Endometrial microvascular endothelial cells (primary cell): ENCODE measurements around the gene DLG2. TPM values are rescaled to one million over a fixed set of nuclear protein-coding genes. Genes with fewer than 3 reads are reported as not detected.

Experiments
- in situ Hi-C: cut with HindIII; loops from 2 replicates; pipeline ENCODE4 v1.10.0; 2017; ENCODE audit warnings: low sequenced_read_pairs, low pct_unique_long_range_greater_than_20kb; ENCODE audit errors: inconsistent ontology term
- total RNA-seq: library from RNA; depleted of rRNA; stranded (reverse); fragments of >200 nt; gene quantifications from one replicate; pipeline ENCODE4 v1.2.3, GENCODE V29; 2015; ENCODE audit errors: inconsistent ontology term

The DLG2 gene
- total RNA-seq, 1 donor from 2014 or later = not detected

DNA sequence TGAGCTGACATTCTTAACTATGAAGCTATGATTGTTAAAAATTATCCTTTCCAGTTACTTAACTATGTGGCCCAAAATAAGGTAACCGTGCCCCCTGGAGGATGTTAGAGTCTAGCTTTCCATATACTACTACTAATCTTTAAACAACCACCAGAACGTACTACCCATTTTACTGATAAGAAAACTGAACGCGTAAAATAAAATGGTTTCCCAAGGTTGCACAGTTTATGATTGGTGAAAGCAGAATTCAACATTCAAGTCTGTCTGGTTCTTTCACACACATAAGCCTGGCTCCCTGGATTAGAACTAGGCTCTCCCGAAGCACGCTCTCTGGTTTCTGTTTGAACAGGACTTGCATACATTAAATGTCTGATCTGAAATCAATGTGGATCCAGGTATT is 1903.1 kb downstream of the DLG2 start:
- in situ Hi-C loops = no loop called here

- in situ Hi-C loops = no loop called here
Measured at GRCh38 chr11:83722392-83723119, 1904.6 kb downstream of the DLG2 start.

DNA sequence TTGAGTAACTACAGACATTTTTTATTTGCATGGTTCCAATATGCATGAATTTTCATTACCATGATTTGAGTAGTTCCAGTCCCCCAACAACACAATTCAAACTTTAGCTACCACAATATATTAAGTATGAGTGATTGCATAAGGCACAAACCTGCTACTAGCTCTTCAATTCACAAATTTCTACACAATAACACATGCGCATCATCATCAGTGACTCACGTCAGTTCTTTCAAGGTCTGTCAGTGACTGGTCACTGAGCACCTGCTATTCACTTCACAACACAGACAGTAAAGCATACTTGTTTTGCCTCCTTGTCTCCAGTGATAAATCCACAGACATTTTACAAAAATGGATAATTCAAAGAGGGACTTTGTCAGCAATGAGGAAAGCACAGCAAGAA is 1905.9 kb downstream of the DLG2 start:
- in situ Hi-C loops = no loop called here

DNA sequence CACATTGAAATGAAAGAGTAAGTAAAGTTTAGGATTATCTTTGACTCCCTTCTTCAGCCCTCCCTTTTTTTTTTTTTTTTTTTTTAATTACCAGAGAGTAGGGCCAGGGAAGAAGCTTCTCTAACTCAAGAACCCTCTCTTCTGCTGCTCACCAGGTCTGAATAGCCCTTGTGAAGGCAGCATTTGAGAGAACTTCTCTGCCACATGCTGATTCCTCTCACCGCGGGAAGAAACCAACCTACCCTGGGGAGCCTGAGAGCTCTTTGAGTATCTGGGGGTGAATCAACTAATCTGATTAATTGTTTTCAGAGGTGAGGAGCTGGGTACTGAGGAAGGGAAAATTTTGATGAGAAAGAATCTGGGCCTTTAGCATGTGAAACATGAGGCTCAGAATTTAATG is 1906.5 kb downstream of the DLG2 start:
- in situ Hi-C loops = no loop called here

DNA sequence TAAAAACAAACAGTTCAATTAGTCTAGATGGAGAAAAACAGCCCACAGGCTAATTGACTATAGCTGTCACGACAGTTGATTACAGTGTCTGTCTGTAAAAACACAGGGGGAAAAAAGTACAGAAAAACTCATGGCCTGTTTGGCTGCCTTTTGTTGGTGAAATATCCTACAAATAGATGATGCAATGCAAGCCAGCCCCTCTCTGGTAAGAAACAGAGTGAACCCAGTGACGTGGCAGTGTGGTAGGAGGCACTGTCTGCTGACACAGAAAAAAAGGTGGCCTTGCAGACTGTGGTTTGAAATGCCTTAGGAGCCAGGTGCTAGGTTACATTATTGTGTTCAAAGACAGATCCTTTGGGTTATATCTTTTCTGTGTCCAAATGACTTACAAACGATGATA is 1909.6 kb downstream of the DLG2 start:
- in situ Hi-C loops = no loop called here

DNA sequence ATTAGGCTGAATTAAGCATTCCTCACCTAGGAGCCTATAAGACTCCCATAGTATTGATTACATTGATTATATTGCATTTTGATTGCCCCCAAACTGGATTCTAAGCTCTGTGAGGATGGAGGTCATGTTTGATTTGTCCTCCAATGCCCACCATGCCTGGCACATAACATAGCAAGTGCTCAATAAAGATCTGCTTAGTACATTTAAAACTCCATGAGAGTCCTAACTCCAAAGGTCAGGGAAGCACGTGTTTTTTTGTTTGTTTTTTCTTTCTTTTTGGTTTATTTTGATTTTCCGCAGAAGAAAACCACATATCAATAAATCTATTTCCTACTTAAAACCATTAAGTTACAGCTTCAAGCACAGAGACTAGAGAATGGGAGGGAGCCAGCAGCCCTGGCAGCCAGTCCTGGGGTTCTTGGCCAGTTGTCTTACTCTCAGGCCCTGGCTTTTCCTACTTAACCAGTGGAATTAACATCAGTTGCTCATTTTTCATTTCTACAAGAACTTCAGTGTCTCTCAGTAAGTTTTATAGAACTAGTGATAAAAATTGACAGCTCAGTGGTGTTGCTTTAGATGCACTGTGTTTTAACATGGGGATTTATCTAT is 1911.1 kb downstream of the DLG2 start:
- in situ Hi-C loops = no loop called here

GRCh38 chr11:83713708-83714107 is 1913.4 kb downstream of the DLG2 start:
- in situ Hi-C loops = no loop called here

GRCh38 chr11:83711106-83711527 is 1916.0 kb downstream of the DLG2 start:
- in situ Hi-C loops = no loop called here

GRCh38 chr11:83709434-83709833 is 1917.7 kb downstream of the DLG2 start:
- in situ Hi-C loops = no loop called here

DNA sequence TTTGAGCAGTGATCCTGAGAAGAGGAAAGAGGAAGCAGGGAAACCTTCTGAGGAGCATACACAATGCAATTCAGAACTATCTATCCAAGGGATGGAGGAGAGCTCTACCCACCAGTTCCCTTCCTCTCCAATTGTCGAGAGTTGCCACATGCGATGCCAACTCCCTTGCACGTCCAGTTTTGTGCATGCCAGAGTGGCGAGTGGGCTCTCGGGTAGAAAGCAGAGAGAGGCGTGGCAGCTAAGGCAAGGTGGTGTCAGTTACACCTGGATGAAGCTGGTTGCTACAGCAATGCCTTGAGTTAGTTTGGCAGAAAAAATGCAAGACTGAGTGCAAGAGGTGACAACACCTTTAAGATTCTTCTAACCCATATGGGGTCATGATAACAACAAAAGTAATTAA is 1920.6 kb downstream of the DLG2 start:
- in situ Hi-C loops = no loop called here

DNA sequence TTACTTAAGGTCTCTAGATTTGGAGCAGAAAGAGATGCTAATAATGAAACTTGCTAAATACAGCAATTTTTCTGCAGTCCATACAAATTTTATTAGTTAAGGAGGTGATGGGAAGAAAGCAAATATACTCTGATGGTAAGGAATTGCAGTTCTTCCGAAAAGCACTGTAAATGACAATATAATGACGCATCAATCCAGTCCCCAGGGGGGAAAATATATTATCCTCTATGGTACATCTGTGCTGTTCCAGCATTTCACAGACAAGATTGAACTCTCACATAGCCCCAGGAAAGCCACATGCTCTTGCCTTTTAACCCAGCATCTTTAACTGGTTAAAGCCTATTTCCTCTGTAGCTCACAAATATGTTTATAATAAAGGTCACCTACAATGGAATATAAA is 1924.3 kb downstream of the DLG2 start:
- in situ Hi-C loops = no loop called here

DNA sequence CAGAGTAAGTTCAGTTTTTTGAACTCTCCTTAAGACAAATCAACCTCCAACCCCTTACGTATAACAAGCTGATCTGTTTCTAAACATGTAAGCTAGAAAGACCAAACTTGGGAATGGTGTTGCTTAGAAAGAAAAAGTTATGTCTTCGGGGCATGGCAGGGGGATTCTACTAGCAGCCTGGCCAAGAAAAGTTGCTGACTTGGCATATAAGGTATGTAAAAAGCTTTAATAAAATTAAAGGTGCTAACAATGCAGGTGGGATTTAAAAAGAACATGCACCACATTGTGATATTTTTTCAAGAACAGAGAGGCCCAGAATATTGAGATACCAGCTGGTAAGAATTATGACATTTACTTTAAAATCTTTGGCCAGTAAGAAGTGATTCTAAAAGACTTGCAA is 1929.6 kb downstream of the DLG2 start:
- in situ Hi-C loops = no loop called here

DNA sequence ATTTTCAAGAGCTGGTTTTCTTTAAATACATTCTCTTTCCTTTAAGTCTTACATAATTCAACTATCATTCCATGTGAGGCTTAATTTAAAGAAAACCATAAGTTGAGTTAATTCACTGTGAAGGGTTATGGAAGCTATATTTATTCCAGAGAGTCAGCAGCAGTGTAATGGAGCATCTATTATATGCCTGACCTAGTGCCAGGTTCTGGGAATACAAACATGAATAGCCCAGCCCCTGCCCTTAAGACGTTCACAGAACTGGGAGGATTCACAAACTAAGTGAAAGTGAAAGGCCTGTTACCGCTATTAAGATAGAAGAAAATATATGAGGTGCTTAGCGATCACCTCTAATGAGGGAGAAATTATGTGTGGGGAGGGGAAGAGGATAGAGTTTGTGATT is 1932.1 kb downstream of the DLG2 start:
- in situ Hi-C loops = no loop called here

DNA sequence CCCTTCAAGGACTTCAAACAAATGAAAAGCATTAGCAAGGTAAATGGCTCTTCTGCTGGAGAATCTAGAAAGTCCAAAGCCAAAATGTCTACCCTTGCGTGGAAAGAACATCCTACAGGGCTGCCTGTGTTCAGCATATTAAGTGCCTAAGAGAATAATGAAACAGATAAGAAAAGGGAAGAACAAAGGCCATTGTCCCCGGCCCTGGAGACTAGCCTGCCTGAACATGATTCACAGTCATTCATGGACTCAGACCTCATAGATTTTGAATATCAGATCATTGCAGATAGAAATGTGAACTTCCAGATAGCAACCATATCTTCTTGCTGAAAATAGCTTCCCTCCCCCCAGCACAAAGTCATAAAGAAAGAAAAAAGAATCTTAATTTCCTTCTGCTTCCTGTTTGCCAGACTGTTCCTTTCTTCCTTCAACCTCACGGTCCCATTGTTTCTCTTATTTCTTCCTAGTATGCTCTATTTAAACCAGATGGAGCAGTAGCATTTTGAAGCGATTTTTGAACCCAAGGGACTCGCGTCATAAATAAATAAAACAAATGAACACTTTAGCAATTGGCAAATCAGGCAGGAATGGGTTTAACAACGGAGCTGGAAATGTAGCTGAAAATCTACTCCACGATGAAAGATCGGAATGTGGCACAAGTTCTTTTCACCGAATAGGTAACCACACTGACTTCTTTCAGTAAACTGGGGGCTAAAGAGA is 1932.8 kb downstream of the DLG2 start:
- in situ Hi-C loops = no loop called here

DNA sequence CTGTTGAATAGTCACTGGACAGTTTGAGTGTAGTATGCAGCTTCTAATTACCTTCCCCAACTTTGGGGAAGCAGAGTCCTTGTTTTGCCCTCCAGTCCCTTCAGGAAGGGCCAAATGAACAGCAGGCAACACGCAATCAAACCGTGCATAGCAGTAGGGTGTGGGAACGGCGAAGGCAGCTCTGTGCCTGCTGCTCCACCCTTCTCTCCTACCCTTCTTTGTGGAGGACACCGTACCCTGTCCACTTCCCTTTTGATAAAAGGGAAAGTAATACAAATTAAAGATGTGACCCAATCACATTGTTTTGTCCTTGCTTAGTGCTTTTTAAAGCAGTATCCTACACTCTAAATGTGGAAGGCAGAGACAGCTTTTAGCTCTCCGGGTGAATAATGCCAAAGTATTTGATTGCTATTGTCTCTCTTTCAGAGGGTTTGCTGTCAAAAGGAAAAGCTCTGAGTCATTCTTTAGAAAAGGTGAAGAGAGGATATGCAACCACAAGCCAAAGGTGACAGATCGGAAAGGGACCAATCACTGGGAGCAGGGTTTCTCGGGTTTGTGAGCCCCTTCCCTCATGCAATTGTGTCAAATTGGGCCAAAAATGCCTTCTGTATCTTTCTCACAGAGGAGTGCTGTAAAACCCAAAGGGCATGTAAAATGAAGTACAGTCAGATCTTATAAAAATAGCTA is 1933.7 kb downstream of the DLG2 start:
- in situ Hi-C loops = no loop called here

DNA sequence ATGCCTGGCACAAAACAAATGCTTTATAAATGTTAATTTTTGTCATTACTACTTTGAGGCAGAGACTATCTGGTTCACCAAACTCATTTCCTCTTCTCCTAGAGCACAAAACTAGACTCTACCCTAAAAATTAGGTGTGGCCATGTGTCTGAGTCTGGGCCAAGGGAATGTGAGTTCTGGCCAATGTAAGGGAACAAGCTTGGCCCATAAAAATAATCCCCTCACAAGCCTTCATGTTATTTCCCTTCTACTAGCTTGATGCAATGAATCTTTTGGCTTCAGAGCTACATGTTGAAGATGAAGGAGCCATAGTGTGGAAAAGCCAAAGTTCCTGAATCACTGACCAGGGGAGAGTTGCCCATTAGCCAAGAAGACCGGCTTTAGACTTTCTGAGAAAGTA is 1934.5 kb downstream of the DLG2 start:
- in situ Hi-C loops = no loop called here

DNA sequence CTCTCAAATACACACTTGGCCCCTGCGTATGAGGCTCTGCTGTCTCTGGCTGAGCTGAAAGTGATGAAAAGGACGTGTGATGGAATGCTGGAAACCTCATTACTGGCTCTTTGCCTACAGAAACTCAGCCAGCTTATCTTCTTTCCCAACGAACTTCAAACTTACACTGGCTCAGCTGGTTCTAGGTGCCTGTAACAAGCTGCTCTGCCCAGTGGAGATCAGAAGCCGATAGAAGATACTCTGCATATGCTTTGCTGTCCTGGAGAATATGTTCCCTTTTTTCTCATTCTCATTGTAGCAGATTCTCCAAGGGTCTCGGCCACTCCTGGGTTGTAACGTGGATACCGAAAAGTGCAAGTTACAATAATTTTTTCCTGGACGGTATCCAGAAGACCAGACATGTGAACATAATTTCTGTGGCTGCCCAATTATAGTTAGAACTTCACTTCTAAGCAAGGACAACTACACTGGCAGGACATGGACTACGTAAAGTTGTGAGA is 1935.6 kb downstream of the DLG2 start:
- in situ Hi-C loops = no loop called here

GRCh38 chr11:83689144-83689780 is 1937.9 kb downstream of the DLG2 start:
- in situ Hi-C loops = loop anchor here (10.0 kb wide), 1 partner anchor 84 kb away; no protein-coding TSS in a partner anchor

DNA sequence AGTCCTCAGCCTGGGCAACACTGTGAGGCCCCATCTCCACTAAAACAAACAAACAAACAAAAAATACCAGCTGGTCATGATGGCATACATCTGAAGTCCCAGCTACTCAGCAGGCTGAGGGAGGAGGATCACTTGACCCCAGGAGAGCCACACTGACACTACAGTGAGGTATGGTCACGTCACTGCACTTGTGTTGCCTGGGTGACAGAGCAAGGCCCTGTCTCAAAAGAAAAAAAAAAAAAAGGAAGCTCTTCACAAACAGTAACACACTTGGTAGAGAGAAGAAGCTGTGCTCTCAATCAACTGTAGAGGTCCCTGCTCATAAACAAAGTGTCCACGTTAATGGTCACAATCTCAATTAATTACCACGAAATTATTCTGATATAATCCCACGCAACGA is 1939.4 kb downstream of the DLG2 start:
- in situ Hi-C loops = loop anchor here (10.0 kb wide), 1 partner anchor 83 kb away; no protein-coding TSS in a partner anchor
